Upper lobe of left lung (tissue), 6 donors: ENCODE measurements around the gene RNF166. TPM values are rescaled to one million over a fixed set of nuclear protein-coding genes. Genes with fewer than 3 reads are reported as not detected.

Experiments used
- ATAC-seq, 2 donors: fragments of 200-7000 bp; cut with Tn5 transposase; one replicate each; pipeline ENCODE4 v1.9.1; 2022; ENCODE audit warnings: mild to moderate bottlenecking in 2 of 2, moderate library complexity in 2 of 2; ENCODE audit not compliant: low FRiP score in 2 of 2
- DNase-seq, 2 donors: peaks; one replicate each; pipeline ENCODE4 v3.0.0-alpha.2; 2019 to 2020
- H3K27ac ChIP-seq, 4 donors: fragments of 200-600 bp; sonication (generic); one replicate each; pipeline ENCODE4 v1.5.1; 2016 to 2019
- H3K27me3 ChIP-seq, 4 donors: fragments of 200-600 bp; sonication (generic); one replicate each; pipeline ENCODE4 v1.5.1; 2017 to 2019
- H3K36me3 ChIP-seq, 4 donors: fragments of 200-600 bp; sonication (generic); one replicate each; pipeline ENCODE4 v1.5.1; 2016 to 2019
- H3K4me1 ChIP-seq, 4 donors: fragments of 200-600 bp; sonication (generic); one replicate each; pipeline ENCODE4 v1.5.1; 2018 to 2019
- H3K4me3 ChIP-seq, 4 donors: fragments of 200-600 bp; sonication (generic); one replicate each; pipeline ENCODE4 v1.5.1; 2017 to 2019; ENCODE audit warnings: mild to moderate bottlenecking in 2 of 4, moderate library complexity in 1 of 4
- H3K9me3 ChIP-seq, 4 donors: fragments of 200-600 bp; sonication (generic); one replicate each; pipeline ENCODE4 v1.5.1; 2018 to 2019
- EP300 ChIP-seq, 4 donors: sonication (generic); formaldehyde crosslinking; IDR thresholded peaks; one replicate each; pipeline ENCODE4 v1.5.1; 2017; ENCODE audit warnings: antibody characterized with exemption in 4 of 4, control low read depth in 2 of 4
- POLR2A ChIP-seq, 4 donors: fragments of 450-650 bp; IDR thresholded peaks; one replicate each; pipeline ENCODE4 v1.5.1; 2016 to 2017; ENCODE audit warnings: antibody characterized with exemption in 4 of 4, mild to moderate bottlenecking in 2 of 4
- POLR2AphosphoS5 ChIP-seq, 2 donors: sonication (generic); formaldehyde crosslinking; IDR thresholded peaks; one replicate each; pipeline ENCODE4 v1.5.1; 2017; ENCODE audit warnings: antibody characterized with exemption in 2 of 2
- WGBS, 2 donors: methylation state at CpG; one replicate each; pipeline ENCODE4 v1.1.5; 2017 to 2018; 5-methylcytosine and 5-hydroxymethylcytosine counted together
- total RNA-seq, 6 donors: library from RNA; depleted of rRNA in 4 of 6; stranded (reverse); fragments of >200 nt in 4 of 6; gene quantifications; one replicate each; pipeline versions ENCODE4 v1.1.0 to v1.2.1, GENCODE V29; 2016 to 2021
- TF ChIP-seq, protein P1 (sequence below), 6 experiments: fragments of 450-650 bp in 4 of 6; fragments of 200-600 bp in 2 of 6; sonication (generic) in 2 of 6; IDR thresholded peaks; one replicate each; pipeline ENCODE4 v1.5.1; 2016 to 2019; ENCODE audit warnings: antibody characterized with exemption in 6 of 6
- donor health status: DM: no; HTN: no; CAD: no; lungs with moderate emphysema.
- donor health status: DM: no; HTN: yes; CAD: no; lungs with severe emphysema.

RNF166 gene
- total RNA-seq, 6 donors from 2014 or later = 23.2 to 101 (median 64.6) TPM

DNA sequence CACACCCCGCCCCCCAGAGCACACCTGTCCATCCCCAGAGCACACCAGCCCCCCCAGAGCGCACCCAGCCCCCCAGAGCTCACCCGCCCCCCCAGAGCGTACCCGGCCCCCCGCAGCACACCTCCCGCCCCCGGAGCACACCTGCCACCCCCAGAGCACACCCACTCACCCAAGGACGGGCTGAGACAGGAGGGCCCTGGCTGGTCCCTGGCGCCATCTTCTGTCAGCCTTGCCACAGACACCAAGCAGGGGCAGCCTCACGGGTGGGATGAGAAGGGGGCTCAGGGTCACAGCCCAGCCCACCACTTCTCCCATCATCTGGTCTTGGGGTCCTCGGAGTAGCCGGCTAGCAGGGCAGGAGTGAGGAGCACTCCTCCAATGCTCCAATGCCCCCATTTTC lies 47.0 kb upstream of the RNF166 start:
- H3K27ac ChIP-seq = no peak overlapping the region
- peak in 1 of 2 donors; percentile 47 for DNase-seq
- H3K4me1 ChIP-seq = peaks cover under 1 to 32% (median 11%) of the 10 kb centered on the region in 4 donors
- H3K9me3 ChIP-seq = no peaks in the 10 kb centered on the region
- H3K27me3 ChIP-seq = no peaks in the 10 kb centered on the region
- no peak overlapping the region for H3K4me3 ChIP-seq
- no peak for ATAC-seq
- TF ChIP-seq POLR2AphosphoS5 (IDR thresholded peaks at IDR 0.05) = no peak
- no peak for TF ChIP-seq EP300 (IDR thresholded peaks at IDR 0.05)
- TF ChIP-seq, protein P1, sequence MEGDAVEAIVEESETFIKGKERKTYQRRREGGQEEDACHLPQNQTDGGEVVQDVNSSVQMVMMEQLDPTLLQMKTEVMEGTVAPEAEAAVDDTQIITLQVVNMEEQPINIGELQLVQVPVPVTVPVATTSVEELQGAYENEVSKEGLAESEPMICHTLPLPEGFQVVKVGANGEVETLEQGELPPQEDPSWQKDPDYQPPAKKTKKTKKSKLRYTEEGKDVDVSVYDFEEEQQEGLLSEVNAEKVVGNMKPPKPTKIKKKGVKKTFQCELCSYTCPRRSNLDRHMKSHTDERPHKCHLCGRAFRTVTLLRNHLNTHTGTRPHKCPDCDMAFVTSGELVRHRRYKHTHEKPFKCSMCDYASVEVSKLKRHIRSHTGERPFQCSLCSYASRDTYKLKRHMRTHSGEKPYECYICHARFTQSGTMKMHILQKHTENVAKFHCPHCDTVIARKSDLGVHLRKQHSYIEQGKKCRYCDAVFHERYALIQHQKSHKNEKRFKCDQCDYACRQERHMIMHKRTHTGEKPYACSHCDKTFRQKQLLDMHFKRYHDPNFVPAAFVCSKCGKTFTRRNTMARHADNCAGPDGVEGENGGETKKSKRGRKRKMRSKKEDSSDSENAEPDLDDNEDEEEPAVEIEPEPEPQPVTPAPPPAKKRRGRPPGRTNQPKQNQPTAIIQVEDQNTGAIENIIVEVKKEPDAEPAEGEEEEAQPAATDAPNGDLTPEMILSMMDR (IDR thresholded peaks at IDR 0.05) = no peak
- no peak for TF ChIP-seq POLR2A (IDR thresholded peaks at IDR 0.05)
- H3K36me3 ChIP-seq = peaks cover 0 to 22% (median 5%) of the 10 kb centered on the region in 4 donors
- WGBS, 2 donors = 93% methylated on average over 8 of the region's 13 CpGs; no CpG with 5 or more reads in 1 of the 2 donors

DNA sequence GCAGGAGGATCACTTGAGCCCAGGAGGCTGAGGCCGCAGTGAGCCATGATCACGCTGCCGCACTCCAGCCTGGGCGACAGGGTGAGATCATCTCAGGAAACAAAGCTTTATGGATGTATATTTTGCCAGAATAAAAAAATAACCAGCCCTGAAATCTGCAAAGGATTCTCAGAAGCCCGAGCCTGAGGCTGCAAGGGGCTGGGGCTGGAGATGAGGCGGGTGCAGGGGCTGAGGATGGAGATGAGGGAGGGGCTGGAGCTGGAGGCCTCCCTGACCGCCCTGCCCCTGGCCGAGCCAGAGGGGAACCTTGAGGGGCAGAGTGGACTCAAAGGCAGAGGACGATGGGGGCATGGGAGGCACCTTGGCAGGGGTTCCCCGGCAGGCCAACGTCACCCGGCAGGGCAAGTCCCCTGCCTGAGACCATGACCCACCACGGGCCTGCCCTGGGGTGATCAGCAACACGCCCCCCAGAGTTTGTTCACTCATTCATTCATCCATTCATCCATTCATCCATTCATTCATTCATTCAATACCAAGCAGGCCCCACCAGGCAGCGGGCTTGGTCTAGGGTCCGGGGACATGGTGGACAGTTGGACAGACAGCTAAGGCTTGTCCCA lies 46.3 kb upstream of the RNF166 start:
- Histone ChIP-seq H3K4me3 (no peak overlapping the region), H3K4me1 (peaks cover 0 to 25% (median 9%) of the 10 kb centered on the region in 4 donors), H3K27me3 (no peaks in the 10 kb centered on the region), H3K27ac (no peak overlapping the region), H3K9me3 (no peaks in the 10 kb centered on the region), H3K36me3 (peaks cover 0 to 26% (median 7%) of the 10 kb centered on the region in 4 donors)
- ATAC-seq = no peak
- 90 to 93% methylated on average over 16 of the region's 16 CpGs for WGBS, 2 donors
- TF ChIP-seq, protein P1 (IDR thresholded peaks at IDR 0.05) = no peak
- TF ChIP-seq POLR2AphosphoS5 (IDR thresholded peaks at IDR 0.05) (no peak), EP300 (IDR thresholded peaks at IDR 0.05) (no peak), POLR2A (IDR thresholded peaks at IDR 0.05) (no peak)
- DNase-seq = peak in 1 of 2 donors; percentile 66

DNA sequence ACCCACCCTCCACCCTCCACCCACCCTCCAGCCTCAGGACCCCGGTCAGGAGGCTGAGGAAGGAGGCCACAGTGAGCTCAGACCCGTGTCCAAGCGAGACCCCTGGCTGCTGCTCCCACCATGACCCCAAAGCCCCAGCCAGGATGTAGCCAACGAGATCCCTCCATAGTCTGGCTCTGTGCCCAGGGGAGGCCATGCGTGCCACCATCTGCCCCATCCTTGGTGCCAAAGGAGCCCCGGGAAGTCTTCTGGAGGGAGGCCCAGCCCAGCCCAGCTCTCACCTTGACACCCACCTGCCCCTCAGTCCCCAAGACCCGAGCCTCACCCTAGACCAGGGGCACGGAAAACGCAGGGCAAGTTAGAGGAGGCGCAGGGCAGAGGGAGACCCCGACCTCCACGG lies 44.6 kb upstream of the RNF166 start:
- TF ChIP-seq POLR2AphosphoS5 (IDR thresholded peaks at IDR 0.05) = no peak
- no peak for TF ChIP-seq POLR2A (IDR thresholded peaks at IDR 0.05)
- TF ChIP-seq, protein P1 (IDR thresholded peaks at IDR 0.05) = no peak
- no peak for TF ChIP-seq EP300 (IDR thresholded peaks at IDR 0.05)
- no peaks in the 10 kb centered on the region for H3K27me3 ChIP-seq
- no peak for DNase-seq
- H3K36me3 ChIP-seq = peaks cover 0 to 28% (median 7%) of the 10 kb centered on the region in 4 donors
- 87 to 90% methylated on average over 2 to 12 of the region's 12 CpGs for WGBS, 2 donors
- no peak overlapping the region for H3K27ac ChIP-seq
- H3K4me3 ChIP-seq = no peak overlapping the region
- H3K9me3 ChIP-seq = no peaks in the 10 kb centered on the region
- peaks cover 5 to 25% (median 16%) of the 10 kb centered on the region in 4 donors for H3K4me1 ChIP-seq
- no peak for ATAC-seq

DNA sequence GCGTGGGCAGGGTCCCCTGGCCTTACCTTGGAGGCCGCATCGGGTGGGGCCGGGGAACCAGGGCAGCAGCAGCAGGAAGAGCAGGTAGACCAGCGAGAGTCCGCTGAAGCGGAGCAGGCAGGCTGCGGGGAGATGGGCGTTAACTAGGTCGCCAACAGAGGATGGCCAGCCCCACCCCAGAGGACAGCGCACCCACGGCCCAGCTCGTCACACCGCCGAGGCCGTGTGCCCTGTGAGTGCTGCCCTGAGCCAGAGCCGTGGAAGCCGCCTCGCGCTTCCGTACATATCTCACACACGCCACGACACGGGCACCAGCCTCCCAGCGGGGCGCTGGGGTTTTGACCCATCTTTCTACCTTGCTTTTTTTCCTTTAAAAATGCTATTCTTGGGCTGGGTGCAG lies 43.1 kb upstream of the RNF166 start:
- TF ChIP-seq POLR2A (IDR thresholded peaks at IDR 0.05) (no peak), EP300 (IDR thresholded peaks at IDR 0.05) (no peak), POLR2AphosphoS5 (IDR thresholded peaks at IDR 0.05) (no peak)
- TF ChIP-seq, protein P1 (IDR thresholded peaks at IDR 0.05) = no peak
- no peaks in the 10 kb centered on the region for H3K27me3 ChIP-seq
- no peak for ATAC-seq
- WGBS, 2 donors = 90 to 97% methylated on average over 12 to 24 of the region's 26 CpGs
- no peaks in the 10 kb centered on the region for H3K9me3 ChIP-seq
- H3K27ac ChIP-seq = no peak overlapping the region
- peaks cover 0 to 26% (median 7%) of the 10 kb centered on the region in 4 donors for H3K36me3 ChIP-seq
- peak in 1 of 2 donors; percentile 62 for DNase-seq
- no peak overlapping the region for H3K4me3 ChIP-seq
- peaks cover 15 to 33% (median 27%) of the 10 kb centered on the region in 4 donors for H3K4me1 ChIP-seq

DNA sequence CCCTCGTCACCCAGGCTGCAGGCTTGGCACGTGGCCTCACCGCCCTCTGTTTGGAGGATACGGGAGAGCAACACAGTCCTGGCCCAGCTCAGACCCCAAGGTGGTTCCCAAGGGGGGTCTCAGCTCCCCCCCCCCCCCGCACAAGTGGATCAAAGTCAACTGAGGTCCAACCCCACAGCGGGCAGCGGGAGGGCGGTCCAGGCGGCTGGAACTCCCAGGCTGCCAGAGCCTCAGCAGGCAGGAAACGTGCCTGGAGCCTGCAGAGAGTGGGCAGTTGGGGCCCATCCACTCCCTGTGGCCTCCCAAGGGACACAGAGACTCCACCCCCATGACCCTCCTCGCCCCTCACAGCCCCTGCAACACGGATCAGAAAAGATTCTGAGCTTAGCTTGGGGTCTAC lies 42.2 kb upstream of the RNF166 start:
- ATAC-seq = no peak
- Histone ChIP-seq H3K27ac (no peak overlapping the region), H3K9me3 (no peaks in the 10 kb centered on the region), H3K27me3 (no peaks in the 10 kb centered on the region), H3K4me3 (no peak overlapping the region), H3K4me1 (peaks cover 25 to 34% (median 32%) of the 10 kb centered on the region in 4 donors), H3K36me3 (peaks cover 0 to 26% (median 7%) of the 10 kb centered on the region in 4 donors)
- 82 to 87% methylated on average over 3 to 4 of the region's 12 CpGs for WGBS, 2 donors
- peak in 1 of 2 donors; percentile 44 for DNase-seq
- TF ChIP-seq, protein P1 (IDR thresholded peaks at IDR 0.05) = no peak
- TF ChIP-seq EP300 (IDR thresholded peaks at IDR 0.05) (no peak), POLR2AphosphoS5 (IDR thresholded peaks at IDR 0.05) (no peak), POLR2A (IDR thresholded peaks at IDR 0.05) (no peak)
